Measurements from ENCODE around the gene CDK5RAP2.

Gene CDK5RAP2

DNA sequence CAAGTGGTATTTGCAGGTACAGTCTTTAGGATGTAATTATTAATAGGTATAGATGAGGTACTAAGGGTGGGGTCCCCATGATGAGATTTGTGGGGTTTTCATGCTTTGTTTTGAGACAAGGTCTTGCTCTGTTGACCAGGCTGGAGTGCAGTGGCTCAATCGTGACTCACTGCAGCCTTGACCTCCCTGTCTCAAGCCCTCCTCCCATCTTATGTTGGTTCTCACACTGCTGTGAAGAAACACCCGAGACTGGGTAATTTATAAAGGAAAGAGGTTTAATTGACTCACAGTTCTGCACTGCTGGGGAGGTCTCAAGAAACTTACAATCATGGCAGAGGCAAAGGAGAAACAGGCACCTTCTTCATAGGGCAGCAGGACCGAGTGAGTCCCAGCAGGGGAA lies 217.5 kb downstream of the CDK5RAP2 start:
- no peak for DNase-seq (ENCODE audit: low read depth in 2 of 2, low spot score in 1 of 2)

DNA sequence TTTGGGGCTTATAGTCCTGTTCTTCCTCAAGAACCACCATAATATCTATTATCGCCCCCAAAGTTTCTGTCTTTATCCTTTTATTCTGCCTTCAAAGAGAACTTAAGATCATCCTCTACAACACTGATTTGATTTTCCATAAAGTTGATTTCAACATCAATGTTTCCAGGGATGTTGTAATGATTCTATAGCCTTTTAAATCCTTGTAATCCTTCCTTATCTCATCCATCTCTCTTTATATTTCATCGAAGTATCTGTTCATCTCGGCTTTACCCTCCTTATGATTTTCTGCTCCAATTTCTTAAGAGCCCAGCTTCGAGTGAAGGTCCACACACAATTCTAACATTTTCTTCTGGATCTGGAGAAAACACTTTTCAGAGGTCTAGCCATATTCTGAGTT lies 218.4 kb downstream of the CDK5RAP2 start:
- DNase-seq (ENCODE audit: low read depth in 2 of 2, low spot score in 1 of 2), result no peak

DNA sequence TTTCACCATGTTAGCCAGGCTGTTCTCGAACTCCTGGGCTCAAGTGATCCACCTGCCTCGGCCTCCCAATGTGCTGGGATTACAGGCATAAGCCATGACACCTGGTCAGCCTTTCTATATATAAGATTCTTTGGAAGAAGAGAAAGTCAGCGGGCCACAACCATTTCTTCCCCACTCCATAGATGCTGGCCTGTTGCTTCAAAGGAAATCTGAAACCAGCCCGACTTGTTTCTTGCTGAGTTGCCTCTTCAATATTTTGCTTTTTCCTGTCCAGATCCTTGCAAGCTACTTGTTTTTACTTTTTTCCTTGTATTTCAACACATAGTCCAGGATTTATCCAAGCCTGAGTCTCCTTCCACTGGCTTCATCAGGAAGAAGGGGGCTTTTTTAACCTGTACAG lies 219.5 kb downstream of the CDK5RAP2 start:
- no peak for DNase-seq (ENCODE audit: low read depth in 2 of 2, low spot score in 1 of 2)

DNA sequence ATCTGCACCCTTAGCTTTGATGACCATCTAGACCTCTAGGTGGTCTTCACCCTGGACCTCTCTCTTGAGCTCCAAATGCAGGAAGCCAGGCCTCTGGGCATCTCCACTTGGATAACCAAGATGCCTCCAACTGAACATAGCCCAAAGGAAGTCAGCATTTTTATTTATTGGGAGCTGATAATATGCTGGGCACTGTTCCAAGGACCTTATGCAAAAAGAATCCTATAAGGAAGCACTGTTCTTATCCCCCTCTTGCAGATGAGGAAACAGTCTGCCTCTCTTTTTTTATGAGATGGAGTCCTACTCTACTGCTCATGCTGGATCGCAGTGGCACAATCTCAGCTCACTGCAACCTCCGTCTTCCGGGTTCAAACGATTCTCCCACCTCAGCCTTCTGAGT lies 219.9 kb downstream of the CDK5RAP2 start:
- DNase-seq (ENCODE audit: low read depth in 2 of 2, low spot score in 1 of 2), result no peak

DNA sequence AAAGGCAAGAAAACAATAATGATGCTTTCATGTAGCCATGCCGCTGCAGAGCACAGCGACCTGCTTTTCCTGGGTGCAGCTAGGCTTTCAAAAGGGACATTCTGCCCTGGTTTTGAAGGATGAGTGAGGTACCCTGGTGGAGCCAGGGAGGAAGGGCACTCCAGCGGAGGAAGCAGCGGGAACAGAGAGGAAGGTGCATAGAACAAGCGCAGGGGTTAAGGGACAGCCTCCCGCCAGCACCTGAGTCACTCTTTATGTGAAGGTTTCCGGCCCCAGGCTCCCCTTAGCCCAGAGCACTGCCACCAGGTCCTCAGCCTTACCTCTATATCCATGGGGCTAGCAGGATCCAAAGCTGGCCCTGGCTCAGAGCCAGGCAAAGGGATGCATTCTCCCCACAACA lies 221.1 kb downstream of the CDK5RAP2 start:
- DNase-seq (ENCODE audit: low read depth in 2 of 2, low spot score in 1 of 2), result no peak

GRCh38 chr9:120353506-120353905 lies 226.5 kb downstream of the CDK5RAP2 start:
- DNase-seq (ENCODE audit: low read depth in 2 of 2, low spot score in 1 of 2), result no peak

DNA sequence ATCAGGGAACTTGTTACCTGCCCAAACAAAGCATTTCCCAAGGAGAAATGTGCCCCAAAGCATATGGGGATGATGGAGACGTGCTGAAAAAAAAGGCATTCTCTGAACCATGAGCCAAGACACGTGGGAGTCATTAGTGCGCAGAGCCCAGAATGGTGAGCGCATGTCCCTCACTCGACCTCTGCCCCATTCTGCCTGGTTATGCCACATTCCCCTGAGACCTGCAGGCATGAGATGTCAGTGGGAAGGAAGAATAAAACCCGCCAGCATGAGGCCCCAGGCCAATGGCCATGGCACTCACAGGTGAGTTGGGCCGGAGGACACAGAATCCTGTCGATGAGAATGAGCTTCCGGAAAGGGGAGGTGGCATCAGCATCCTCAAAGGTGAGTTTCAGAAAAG lies 228.9 kb downstream of the CDK5RAP2 start:
- DNase-seq (ENCODE audit: low read depth in 2 of 2, low spot score in 1 of 2), result no peak

DNA sequence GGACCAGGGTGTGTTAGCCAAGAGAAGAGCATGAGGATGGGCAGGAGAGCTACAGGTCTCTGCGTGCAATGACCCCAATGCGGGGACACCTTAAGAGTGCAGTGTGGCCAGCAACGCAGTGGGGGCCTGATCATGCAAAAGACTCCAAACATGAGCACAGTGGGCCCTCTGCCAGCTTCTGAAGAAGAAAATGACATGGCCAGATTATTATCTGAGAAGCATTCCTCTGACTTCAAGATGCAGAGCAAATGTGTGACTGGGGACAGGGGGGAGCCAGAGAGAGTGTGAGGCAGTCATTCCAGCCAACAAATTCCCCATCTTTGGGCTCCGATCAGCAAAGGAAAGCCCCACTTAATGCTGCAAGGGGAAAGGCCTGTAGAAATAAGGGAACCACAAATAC lies 229.4 kb downstream of the CDK5RAP2 start:
- no peak for DNase-seq (ENCODE audit: low read depth in 2 of 2, low spot score in 1 of 2)

GRCh38 chr9:120348951-120349429 lies 231.0 kb downstream of the CDK5RAP2 start:
- DNase-seq (ENCODE audit: low read depth in 2 of 2, low spot score in 1 of 2), result no peak

GRCh38 chr9:120345379-120345778 lies 234.6 kb downstream of the CDK5RAP2 start:
- DNase-seq (ENCODE audit: low read depth in 2 of 2, low spot score in 1 of 2), result no peak

DNA sequence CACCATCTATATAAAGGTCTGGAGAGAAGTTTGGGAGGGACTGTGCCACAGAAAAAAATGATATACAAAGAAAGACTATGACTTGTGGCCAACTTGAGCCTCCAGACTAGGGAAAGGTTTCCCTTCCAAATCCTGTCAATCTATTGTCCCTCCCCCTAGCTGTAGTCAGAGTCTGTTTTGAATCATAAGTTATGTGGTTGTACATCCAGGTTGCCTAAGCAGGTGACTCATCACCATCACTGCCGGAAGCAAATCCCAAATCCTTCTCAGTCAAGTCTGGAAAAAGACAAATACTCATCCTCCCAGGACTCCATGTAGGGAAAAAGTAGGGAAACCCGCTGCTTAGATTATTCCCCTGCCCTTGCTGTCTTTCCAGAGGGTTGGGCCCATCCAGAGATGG lies 235.7 kb downstream of the CDK5RAP2 start:
- DNase-seq (ENCODE audit: low read depth in 2 of 2, low spot score in 1 of 2), result no peak

GRCh38 chr9:120343416-120343815 lies 236.6 kb downstream of the CDK5RAP2 start:
- no peak for DNase-seq (ENCODE audit: low read depth in 2 of 2, low spot score in 1 of 2)

Data from stimulated activated CD8-positive, alpha-beta memory T cell treated with anti-CD3 and anti-CD28 coated beads, Interleukin-4, amount 100 ng/mL, for 4 hours (primary cell).